ENCODE results near the gene COL23A1. TPM values are rescaled to one million over a fixed set of nuclear protein-coding genes. Genes with fewer than 3 reads are reported as not detected.

The COL23A1 gene
- total and polyA plus RNA-seq, 8 donors, result 0.52 to 9.5 (median 7.5) TPM

GRCh38 chr5:178432421-178433272, 157.5 kb downstream of the COL23A1 start:
- Histone ChIP-seq H3K27me3 (no peaks in the 10 kb centered on the region), H3K36me3 (no peaks in the 10 kb centered on the region), H3K27ac (peak overlapping the region in 1 of 2 donors; percentile 25), H3K9me3 (no peaks in the 10 kb centered on the region), H3K4me1 (peaks cover 0 to 7% of the 10 kb centered on the region in 2 donors), H3K4me3 (no peak overlapping the region)
- TF ChIP-seq CTCF (IDR thresholded peaks at IDR 0.05), result no peak
- DNase-seq (peak in 1 of 4 donors; percentile 25), ATAC-seq (no peak)
- intact Hi-C loops (cut with DNase I), result no loop called here

DNA sequence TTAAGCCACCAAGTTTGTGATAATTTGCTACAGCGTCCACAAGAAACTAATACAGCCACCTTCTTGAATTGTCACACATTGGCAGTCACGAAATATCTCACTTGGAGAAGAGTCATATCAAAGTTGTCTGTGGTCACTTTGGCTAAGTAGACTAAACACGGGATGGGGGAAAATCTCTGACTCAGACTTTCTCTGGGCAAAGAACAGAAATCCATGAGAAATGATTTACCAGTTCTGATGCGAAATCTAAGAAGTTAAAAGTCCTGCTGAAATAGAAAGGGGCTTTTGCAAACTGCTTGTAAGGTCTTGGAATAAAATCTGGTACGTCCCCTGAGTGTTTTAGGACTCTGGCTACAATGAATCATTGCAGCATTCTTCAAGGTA, 158.4 kb downstream of the COL23A1 start:
- intact Hi-C loops (cut with DNase I), result no loop called here
- H3K4me3 ChIP-seq, result no peak overlapping the region
- no peaks in the 10 kb centered on the region for H3K27me3 ChIP-seq
- H3K27ac ChIP-seq, result no peak overlapping the region
- peaks cover 0 to 7% of the 10 kb centered on the region in 2 donors for H3K4me1 ChIP-seq
- TF ChIP-seq CTCF (IDR thresholded peaks at IDR 0.05), result no peak
- no peaks in the 10 kb centered on the region for H3K36me3 ChIP-seq
- DNase-seq (no peak), ATAC-seq (no peak)
- no peaks in the 10 kb centered on the region for H3K9me3 ChIP-seq

DNA sequence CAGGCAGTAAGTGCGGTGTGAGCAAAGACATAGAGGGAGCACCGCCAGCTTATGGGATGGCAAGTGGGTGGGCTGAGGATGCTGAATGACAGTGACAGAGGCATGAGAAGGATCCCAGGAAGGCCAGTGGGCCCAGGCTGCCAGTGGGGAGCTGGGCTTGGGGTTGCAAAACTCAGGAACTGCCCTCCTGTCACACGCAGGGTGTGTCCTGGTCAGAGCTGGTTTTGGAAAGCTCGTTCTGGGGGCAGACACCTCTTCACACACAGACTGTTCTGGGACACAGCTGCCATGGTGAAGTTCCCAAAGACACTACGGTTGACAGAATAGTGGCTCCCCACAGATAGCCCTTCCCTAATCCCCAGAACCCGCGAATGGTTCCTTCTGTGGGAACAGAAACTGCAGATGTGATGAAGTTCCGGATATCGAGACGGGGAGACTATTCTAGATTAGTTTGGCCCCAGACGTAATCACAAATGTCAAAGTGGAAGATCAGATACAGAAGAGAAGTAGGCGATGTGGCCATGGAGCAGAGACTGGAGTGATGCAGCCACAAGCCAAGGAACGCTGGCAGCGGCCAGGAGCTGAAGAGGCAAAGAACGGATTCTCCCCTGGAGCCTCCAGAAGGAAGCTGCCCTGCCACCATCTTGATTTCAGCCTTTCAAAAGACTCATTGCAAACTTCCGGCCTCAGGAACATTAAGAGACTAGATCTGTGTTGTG, 159.0 kb downstream of the COL23A1 start:
- peaks cover 0 to 7% of the 10 kb centered on the region in 2 donors for H3K4me1 ChIP-seq
- H3K36me3 ChIP-seq, result no peaks in the 10 kb centered on the region
- ATAC-seq (no peak), DNase-seq (no peak)
- TF ChIP-seq CTCF (IDR thresholded peaks at IDR 0.05), result no peak
- intact Hi-C loops (cut with DNase I), result no loop called here
- no peak overlapping the region for H3K4me3 ChIP-seq
- no peaks in the 10 kb centered on the region for H3K9me3 ChIP-seq
- no peak overlapping the region for H3K27ac ChIP-seq
- no peaks in the 10 kb centered on the region for H3K27me3 ChIP-seq

- Histone ChIP-seq H3K27ac (no peak overlapping the region), H3K4me1 (peaks cover 0 to 7% of the 10 kb centered on the region in 2 donors), H3K4me3 (no peak overlapping the region), H3K27me3 (no peaks in the 10 kb centered on the region), H3K36me3 (no peaks in the 10 kb centered on the region), H3K9me3 (no peaks in the 10 kb centered on the region)
- ATAC-seq (no peak), DNase-seq (no peak)
- intact Hi-C loops (cut with DNase I), result no loop called here
- TF ChIP-seq CTCF (IDR thresholded peaks at IDR 0.05), result no peak
Observed at GRCh38 chr5:178430186-178431062, 159.8 kb downstream of the COL23A1 start.
